ENCODE measurements around the gene ZNF98.

The ZNF98 gene

GRCh38 chr19:22422211-22422610, at the start of gene ZNF98:
Gene ZNF98 (minus strand): TSS chr19:22422346. CDS start chr19:22422224, 122 bp downstream.
- FAIRE-seq = no peak

- FAIRE-seq = no peak
Observed at GRCh38 chr19:22446605-22447004, 24.5 kb upstream of the ZNF98 start.

GRCh38 chr19:22438011-22438410, 15.9 kb upstream of the ZNF98 start:
- no peak for FAIRE-seq

GRCh38 chr19:22427960-22428913, 6.1 kb upstream of the ZNF98 start:
- no peak for FAIRE-seq

GRCh38 chr19:22427547-22427946, 5.4 kb upstream of the ZNF98 start:
- FAIRE-seq = no peak

- no peak for FAIRE-seq
Observed at GRCh38 chr19:22426901-22427300, 4.8 kb upstream of the ZNF98 start.

GRCh38 chr19:22421797-22422196, 349 bp downstream of the ZNF98 start:
- no peak for FAIRE-seq

- no peak for FAIRE-seq
Observed at GRCh38 chr19:22354665-22355064, 67.5 kb downstream of the ZNF98 start.

All from A204.1 (cell line).